Keratinocyte (primary cell): ENCODE measurements around the gene KIFC1. TPM values are rescaled to one million over a fixed set of nuclear protein-coding genes. Genes with fewer than 3 reads are reported as not detected.

Experiments
- DNase-seq: peaks from one replicate; pipeline ENCODE4 v3.0.0-alpha.2; 2011; ENCODE audit warnings: low read depth, missing footprints, low spot score
- FAIRE-seq: peaks from 2 replicates; lab custom pipeline; 2011; peaks lifted over from hg19 to GRCh38; lab: Jason Lieb, UNC
- H2AFZ ChIP-seq: 2 replicates; pipeline ENCODE4 v1.6.0; 2012; ENCODE audit warnings: low read length, control low read depth, inconsistent platforms; ENCODE audit not compliant: control insufficient read depth
- H3K27ac ChIP-seq: 2 replicates; pipeline ENCODE4 v1.5.1; 2011; ENCODE audit warnings: low read length; ENCODE audit not compliant: control insufficient read depth, insufficient read depth
- H3K27me3 ChIP-seq: 3 replicates; pipeline ENCODE4 v1.6.0; 2011; ENCODE audit warnings: low read length; ENCODE audit not compliant: control insufficient read depth, insufficient read depth; ENCODE audit errors: extremely low read depth
- H3K36me3 ChIP-seq, 2 experiments: 2 replicates in 1 of 2; 3 replicates in 1 of 2; pipeline ENCODE4 v1.5.1; 2011; ENCODE audit warnings: low read length in 2 of 2, mild to moderate bottlenecking in 1 of 2; ENCODE audit not compliant: control insufficient read depth in 2 of 2, insufficient read depth in 2 of 2; ENCODE audit errors: extremely low read depth in 1 of 2
- H3K4me1 ChIP-seq: 3 replicates; pipeline ENCODE4 v1.5.1; 2011; ENCODE audit warnings: low read length; ENCODE audit not compliant: control insufficient read depth, insufficient read depth; ENCODE audit errors: extremely low read depth
- H3K4me2 ChIP-seq: 3 replicates; pipeline ENCODE4 v1.6.0; 2011; ENCODE audit warnings: low read depth, low read length; ENCODE audit not compliant: control insufficient read depth, insufficient read depth; ENCODE audit errors: extremely low read depth
- H3K4me3 ChIP-seq, 3 experiments: fragments of 200-600 bp in 1 of 3; sonication (generic) in 1 of 3; 2 replicates in 2 of 3; 3 replicates in 1 of 3; pipeline ENCODE4 v1.5.1; 2011 to 2016; ENCODE audit warnings: low read length in 3 of 3, mild to moderate bottlenecking in 3 of 3, control low read depth in 2 of 3, inconsistent platforms in 1 of 3, low read depth in 1 of 3, mixed read lengths in 1 of 3, mixed run types in 1 of 3, moderate library complexity in 1 of 3; ENCODE audit not compliant: control insufficient read depth in 2 of 3, insufficient read depth in 2 of 3; ENCODE audit errors: extremely low read depth in 1 of 3
- H3K79me2 ChIP-seq: 2 replicates; pipeline ENCODE4 v1.6.0; 2012; ENCODE audit warnings: low read length; ENCODE audit not compliant: control insufficient read depth, insufficient read depth
- H3K9ac ChIP-seq: 3 replicates; pipeline ENCODE4 v1.6.0; 2011; ENCODE audit warnings: low read length; ENCODE audit not compliant: control insufficient read depth, insufficient read depth; ENCODE audit errors: extremely low read depth
- H3K9me1 ChIP-seq: 3 replicates; pipeline ENCODE4 v1.6.0; 2011; ENCODE audit warnings: low read length; ENCODE audit not compliant: control insufficient read depth, insufficient read depth; ENCODE audit errors: extremely low read depth
- H3K9me3 ChIP-seq: 2 replicates; pipeline ENCODE4 v1.5.1; 2012; ENCODE audit warnings: low read depth, low read length; ENCODE audit not compliant: control insufficient read depth
- H4K20me1 ChIP-seq: 3 replicates; pipeline ENCODE4 v1.6.0; 2011; ENCODE audit warnings: low read length; ENCODE audit not compliant: control insufficient read depth, insufficient read depth; ENCODE audit errors: extremely low read depth
- EZH2 ChIP-seq: IDR thresholded peaks from one replicate; pipeline ENCODE4 v1.6.1; 2012; ENCODE audit warnings: inconsistent platforms, mild to moderate bottlenecking, low read length, moderate library complexity
- dilution Hi-C: fragments of 300-500 bp; cut with MboI; formaldehyde crosslinking; loops from one replicate; pipeline ENCODE4 v1.7.0; 2020; ENCODE audit warnings: low sequenced_read_pairs; ENCODE audit not compliant: extremely low pct_ligation_motif_present
- polyA plus RNA-seq, 5 experiments: library from polyadenylated mRNA; depleted of rRNA in 3 of 5; stranded (reverse) in 3 of 5; stranded (forward) in 1 of 5; unstranded in 1 of 5; fragments of >200 nt; gene quantifications; 1 replicate in 1 of 5; 2 replicates in 3 of 5; 3 replicates in 1 of 5; pipeline versions ENCODE4 v1.2.1 to v1.2.3, GENCODE V29; 2011 to 2012; ENCODE audit warnings: missing spikeins in 2 of 5, low read depth in 1 of 5, low replicate concordance in 1 of 5
- TF ChIP-seq, protein P1 (sequence below), 3 experiments: IDR thresholded peaks in 1 of 3; conservative IDR thresholded peaks in 1 of 3; optimal IDR thresholded peaks in 1 of 3; 2 replicates in 2 of 3; 3 replicates in 1 of 3; pipeline versions ENCODE3 to v1.5.1; 2011; ENCODE audit warnings: low read length in 3 of 3, mild to moderate bottlenecking in 3 of 3, moderate library complexity in 2 of 3, control low read depth in 1 of 3, inconsistent platforms in 1 of 3; ENCODE audit not compliant: insufficient read depth in 2 of 3; ENCODE audit errors: extremely low read depth in 1 of 3

Gene KIFC1
- polyA plus RNA-seq, 1 donor (not counting 4 experiments of a cell fraction or from before 2014, with no cell fraction given): 20.0 TPM

DNA sequence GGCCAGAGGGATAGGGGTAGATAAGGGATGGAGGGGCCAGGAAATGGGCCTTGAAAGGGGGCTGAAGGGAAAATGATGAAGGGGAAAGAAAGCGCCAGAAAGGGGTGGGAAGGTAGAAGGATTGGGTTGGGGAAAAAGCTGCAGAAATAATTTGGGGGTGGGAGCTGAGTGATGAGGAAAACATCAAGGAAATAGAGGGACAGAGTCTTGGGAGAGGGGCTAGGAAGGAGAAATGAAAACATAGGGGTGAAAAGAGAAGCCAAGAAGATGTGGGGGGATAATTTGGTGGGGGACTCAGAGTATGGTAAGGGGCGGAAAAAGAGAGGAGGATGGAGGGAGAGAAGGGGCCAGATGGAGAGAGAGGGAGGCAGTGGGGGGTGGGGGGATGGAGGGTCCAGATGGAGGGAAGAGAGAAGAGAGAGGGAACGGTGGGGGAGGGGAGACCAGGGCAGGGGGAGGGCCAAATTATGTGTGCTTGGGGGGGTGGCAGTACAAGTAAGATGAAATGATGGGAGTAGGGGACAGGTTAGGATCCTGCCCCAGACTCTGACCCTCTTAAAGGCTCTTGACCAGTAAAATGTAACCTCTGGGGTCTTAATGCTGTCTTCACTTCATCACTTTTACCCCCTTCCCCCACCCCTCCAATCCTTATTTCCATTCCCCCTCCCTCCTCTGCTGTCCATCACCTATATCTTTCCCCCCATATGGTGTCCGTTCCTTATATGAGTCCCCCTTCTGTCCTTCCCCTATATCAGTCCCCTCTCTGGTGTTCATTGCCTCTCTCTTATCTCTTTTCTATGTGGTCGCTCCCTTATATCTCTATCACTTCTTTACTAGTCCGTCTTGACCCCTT, 29.1 kb downstream of the KIFC1 start:
- DNase-seq: no peak
- Histone ChIP-seq H3K9me3 (no peaks in the 10 kb centered on the region), H4K20me1 (peaks cover 5% of the 10 kb centered on the region), H3K4me3 (no peak overlapping the region), H3K4me2 (no peak overlapping the region), H3K9ac (no peak overlapping the region), H3K4me1 (peaks cover 33% of the 10 kb centered on the region), H3K27ac (no peak overlapping the region), H3K27me3 (no peaks in the 10 kb centered on the region), H3K79me2 (peaks cover 19% of the 10 kb centered on the region), H2AFZ (no peak overlapping the region), H3K36me3 (peaks cover 5 to 14% of the 10 kb centered on the region in 2 experiments), H3K9me1 (no peaks in the 10 kb centered on the region)
- dilution Hi-C loops: no loop called here
- FAIRE-seq: no peak
- TF ChIP-seq, protein P1, sequence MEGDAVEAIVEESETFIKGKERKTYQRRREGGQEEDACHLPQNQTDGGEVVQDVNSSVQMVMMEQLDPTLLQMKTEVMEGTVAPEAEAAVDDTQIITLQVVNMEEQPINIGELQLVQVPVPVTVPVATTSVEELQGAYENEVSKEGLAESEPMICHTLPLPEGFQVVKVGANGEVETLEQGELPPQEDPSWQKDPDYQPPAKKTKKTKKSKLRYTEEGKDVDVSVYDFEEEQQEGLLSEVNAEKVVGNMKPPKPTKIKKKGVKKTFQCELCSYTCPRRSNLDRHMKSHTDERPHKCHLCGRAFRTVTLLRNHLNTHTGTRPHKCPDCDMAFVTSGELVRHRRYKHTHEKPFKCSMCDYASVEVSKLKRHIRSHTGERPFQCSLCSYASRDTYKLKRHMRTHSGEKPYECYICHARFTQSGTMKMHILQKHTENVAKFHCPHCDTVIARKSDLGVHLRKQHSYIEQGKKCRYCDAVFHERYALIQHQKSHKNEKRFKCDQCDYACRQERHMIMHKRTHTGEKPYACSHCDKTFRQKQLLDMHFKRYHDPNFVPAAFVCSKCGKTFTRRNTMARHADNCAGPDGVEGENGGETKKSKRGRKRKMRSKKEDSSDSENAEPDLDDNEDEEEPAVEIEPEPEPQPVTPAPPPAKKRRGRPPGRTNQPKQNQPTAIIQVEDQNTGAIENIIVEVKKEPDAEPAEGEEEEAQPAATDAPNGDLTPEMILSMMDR (optimal IDR thresholded peaks at IDR 0.05 in 1 of 3, IDR thresholded peaks at IDR 0.05 in 1 of 3, conservative IDR thresholded peaks at IDR 0.05 in 1 of 3; ENCODE audit: extremely low read depth in 1 of 3, insufficient read depth in 2 of 3, low read length in 3 of 3): no peak
- no peak for TF ChIP-seq EZH2

DNA sequence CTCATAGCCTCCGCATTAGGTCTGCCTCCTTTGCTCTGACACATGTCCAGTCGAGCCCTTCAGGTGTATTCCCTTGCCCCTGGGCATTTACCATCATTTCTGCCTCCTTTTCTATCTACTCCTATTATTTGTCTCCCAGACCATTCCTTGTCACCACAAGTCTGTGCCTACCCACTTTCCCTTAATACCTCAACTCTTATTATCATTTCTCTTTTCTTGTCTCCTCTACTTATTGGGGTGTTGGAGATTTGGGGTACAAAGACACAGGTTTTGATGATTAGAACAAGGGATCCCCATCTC, 29.7 kb downstream of the KIFC1 start:
- Histone ChIP-seq H3K4me2 (no peak overlapping the region), H3K79me2 (peaks cover 13% of the 10 kb centered on the region), H3K9me1 (no peaks in the 10 kb centered on the region), H3K4me1 (peaks cover 27% of the 10 kb centered on the region), H3K27me3 (no peaks in the 10 kb centered on the region), H3K4me3 (no peak overlapping the region), H2AFZ (no peak overlapping the region), H3K9ac (no peak overlapping the region), H4K20me1 (peaks cover 4% of the 10 kb centered on the region), H3K27ac (no peak overlapping the region), H3K9me3 (no peaks in the 10 kb centered on the region), H3K36me3 (peaks cover 3 to 8% of the 10 kb centered on the region in 2 experiments)
- dilution Hi-C loops: no loop called here
- DNase-seq (no peak), FAIRE-seq (no peak)
- TF ChIP-seq, protein P1 (optimal IDR thresholded peaks at IDR 0.05 in 1 of 3, IDR thresholded peaks at IDR 0.05 in 1 of 3, conservative IDR thresholded peaks at IDR 0.05 in 1 of 3; ENCODE audit: extremely low read depth in 1 of 3, insufficient read depth in 2 of 3, low read length in 3 of 3): no peak
- TF ChIP-seq EZH2: no peak
